Measurements from ENCODE around the gene RAB31. TPM values are rescaled to one million over a fixed set of nuclear protein-coding genes. Genes with fewer than 3 reads are reported as not detected.

RAB31 gene
- total RNA-seq = 33.0 and 36.0 TPM in 2 replicates

GRCh38 chr18:9708057-9708433 is at the start of gene RAB31:
Gene RAB31, plus strand, starts transcription at chr18:9708301. Its CDS starts 105 bp downstream, at chr18:9708406.
- ATAC-seq (ENCODE audit: low read depth) = peak; percentile 47
- intact Hi-C loops (cut with micrococcal nuclease) = loop anchor here (1.0 to 5.0 kb wide), 5 partner anchors 15 to 1106 kb away; partner anchors contain the start of genes NAPG and TWSG1
- Mint-ChIP-seq H3K27ac (peak within 1 kb of the TSS; percentile 95), H3K27me3 (peaks cover 2% of the 10 kb centered on the region), H3K4me1 (peaks cover 54% of the 10 kb centered on the region), H3K9me3 (no peaks in the 10 kb centered on the region), H3K36me3 (ENCODE audit: low read depth) (peaks cover 4% of the 10 kb centered on the region), H3K4me3 (peak within 1 kb of the TSS; percentile 96)
- TF ChIP-seq, protein P1, sequence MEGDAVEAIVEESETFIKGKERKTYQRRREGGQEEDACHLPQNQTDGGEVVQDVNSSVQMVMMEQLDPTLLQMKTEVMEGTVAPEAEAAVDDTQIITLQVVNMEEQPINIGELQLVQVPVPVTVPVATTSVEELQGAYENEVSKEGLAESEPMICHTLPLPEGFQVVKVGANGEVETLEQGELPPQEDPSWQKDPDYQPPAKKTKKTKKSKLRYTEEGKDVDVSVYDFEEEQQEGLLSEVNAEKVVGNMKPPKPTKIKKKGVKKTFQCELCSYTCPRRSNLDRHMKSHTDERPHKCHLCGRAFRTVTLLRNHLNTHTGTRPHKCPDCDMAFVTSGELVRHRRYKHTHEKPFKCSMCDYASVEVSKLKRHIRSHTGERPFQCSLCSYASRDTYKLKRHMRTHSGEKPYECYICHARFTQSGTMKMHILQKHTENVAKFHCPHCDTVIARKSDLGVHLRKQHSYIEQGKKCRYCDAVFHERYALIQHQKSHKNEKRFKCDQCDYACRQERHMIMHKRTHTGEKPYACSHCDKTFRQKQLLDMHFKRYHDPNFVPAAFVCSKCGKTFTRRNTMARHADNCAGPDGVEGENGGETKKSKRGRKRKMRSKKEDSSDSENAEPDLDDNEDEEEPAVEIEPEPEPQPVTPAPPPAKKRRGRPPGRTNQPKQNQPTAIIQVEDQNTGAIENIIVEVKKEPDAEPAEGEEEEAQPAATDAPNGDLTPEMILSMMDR (IDR thresholded peaks at IDR 0.05) = no peak
- ChIA-PET CTCF (interaction anchor here (1.2 kb wide), 1 partner anchor 13 kb away, joined by 3 read pairs; no protein-coding TSS in a partner anchor), POLR2A (interaction anchor here (0.9 to 2.7 kb wide), 3 partner anchors 8 to 205 kb away, joined by 3 to 26 read pairs (median 7); partner anchors contain the start of gene VAPA)
- DNase-seq = peak; percentile 61

DNA sequence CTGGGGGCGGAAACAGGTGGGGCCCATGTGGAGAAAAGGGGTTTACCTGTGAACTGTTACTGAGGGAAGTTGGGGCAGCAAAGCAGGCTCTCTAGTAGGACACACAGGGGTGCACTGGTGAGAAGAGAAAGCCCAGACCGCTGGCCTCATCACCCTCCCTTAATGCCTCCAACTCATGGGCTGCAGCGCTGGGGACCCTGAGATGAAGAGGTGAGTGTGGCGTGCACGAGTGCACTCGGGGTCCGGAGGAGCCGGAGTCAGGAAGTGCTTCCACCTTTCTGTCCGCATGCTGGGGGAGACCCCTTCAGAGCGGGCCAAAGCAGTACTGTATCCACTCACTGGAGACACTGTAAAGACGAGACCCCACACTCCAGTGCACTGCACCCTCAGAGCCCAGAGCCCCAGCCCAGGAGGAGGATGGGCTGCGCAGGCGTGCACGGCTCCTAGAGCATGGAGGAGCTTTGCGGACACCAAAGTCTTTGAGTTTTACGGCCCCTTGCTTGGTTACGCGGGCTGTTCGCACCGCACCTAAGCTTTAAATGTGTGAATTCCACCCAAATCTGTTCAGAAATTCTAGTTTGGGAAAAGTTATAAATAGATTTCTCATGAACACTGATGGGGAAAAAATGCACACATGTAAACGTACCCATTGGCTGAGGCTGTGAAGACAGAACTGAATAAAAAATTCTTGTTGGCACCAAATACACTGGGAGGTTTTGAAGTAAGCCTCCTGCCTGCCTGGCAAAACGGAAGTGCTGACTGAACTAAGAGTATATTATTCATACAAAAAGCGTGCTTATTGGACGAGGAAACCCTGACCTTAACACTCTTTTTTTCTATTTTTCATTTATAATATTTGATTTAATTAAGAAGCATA is 48.4 kb upstream of the RAB31 start:
- no peak for DNase-seq
- Mint-ChIP-seq H3K27ac (no peak overlapping the region), H3K4me1 (no peaks in the 10 kb centered on the region), H3K4me3 (no peak overlapping the region), H3K36me3 (ENCODE audit: low read depth) (no peaks in the 10 kb centered on the region), H3K27me3 (no peaks in the 10 kb centered on the region), H3K9me3 (no peaks in the 10 kb centered on the region)
- TF ChIP-seq, protein P1 (IDR thresholded peaks at IDR 0.05) = no peak
- ChIA-PET POLR2A (no interaction called here), CTCF (no interaction called here)
- intact Hi-C loops (cut with micrococcal nuclease) = no loop called here
- ATAC-seq (ENCODE audit: low read depth) = no peak

- H3K4me3 Mint-ChIP-seq = no peak overlapping the region
- POLR2A ChIA-PET = no interaction called here
- H3K4me1 Mint-ChIP-seq = no peaks in the 10 kb centered on the region
- no peaks in the 10 kb centered on the region for H3K27me3 Mint-ChIP-seq
- H3K36me3 Mint-ChIP-seq (ENCODE audit: low read depth) = no peaks in the 10 kb centered on the region
- DNase-seq = no peak
- TF ChIP-seq, protein P1 (IDR thresholded peaks at IDR 0.05) = no peak
- intact Hi-C loops (cut with micrococcal nuclease) = no loop called here
- H3K27ac Mint-ChIP-seq = no peak overlapping the region
- no peaks in the 10 kb centered on the region for H3K9me3 Mint-ChIP-seq
- no peak for ATAC-seq (ENCODE audit: low read depth)
- CTCF ChIA-PET = interaction anchor here (0.7 to 1.6 kb wide), 2 partner anchors 49 to 427 kb away, joined by 3 to 4 read pairs; no protein-coding TSS in a partner anchor
Measured at GRCh38 chr18:9661564-9661963, 46.5 kb upstream of the RAB31 start.

GRCh38 chr18:9663377-9663776 is 44.7 kb upstream of the RAB31 start:
- CTCF ChIA-PET = no interaction called here
- Mint-ChIP-seq H3K27me3 (no peaks in the 10 kb centered on the region), H3K36me3 (ENCODE audit: low read depth) (no peaks in the 10 kb centered on the region), H3K9me3 (no peaks in the 10 kb centered on the region), H3K27ac (no peak overlapping the region), H3K4me1 (no peaks in the 10 kb centered on the region), H3K4me3 (no peak overlapping the region)
- ATAC-seq (ENCODE audit: low read depth) (no peak), DNase-seq (no peak)
- POLR2A ChIA-PET = no interaction called here
- TF ChIP-seq, protein P1 (IDR thresholded peaks at IDR 0.05) = no peak
- intact Hi-C loops (cut with micrococcal nuclease) = no loop called here

GRCh38 chr18:9665314-9665713 is 42.8 kb upstream of the RAB31 start:
- intact Hi-C loops (cut with micrococcal nuclease) = no loop called here
- Mint-ChIP-seq H3K9me3 (no peaks in the 10 kb centered on the region), H3K27me3 (no peaks in the 10 kb centered on the region), H3K4me1 (no peaks in the 10 kb centered on the region), H3K4me3 (no peak overlapping the region), H3K36me3 (ENCODE audit: low read depth) (no peaks in the 10 kb centered on the region), H3K27ac (no peak overlapping the region)
- ATAC-seq (ENCODE audit: low read depth) (no peak), DNase-seq (no peak)
- ChIA-PET POLR2A (no interaction called here), CTCF (no interaction called here)
- TF ChIP-seq, protein P1 (IDR thresholded peaks at IDR 0.05) = no peak
